GM20000 (cell line): ENCODE measurements around the gene PTPRR.

Source experiments
- DNase-seq: peaks from one replicate; pipeline ENCODE4 v3.0.0; 2012; ENCODE audit warnings: low spot score
- CTCF ChIP-seq: IDR thresholded peaks from 2 replicates; pipeline ENCODE4 v1.5.1; 2012; ENCODE audit warnings: mild to moderate bottlenecking, control low read depth; ENCODE audit errors: extremely low read depth, missing control alignments

Gene PTPRR

GRCh38 chr12:70831543-70831942 lies 89.0 kb downstream of the PTPRR start:
- no peak for DNase-seq
- no peak for TF ChIP-seq CTCF

GRCh38 chr12:70830221-70831061 lies 90.1 kb downstream of the PTPRR start:
- TF ChIP-seq CTCF: no peak
- no peak for DNase-seq

GRCh38 chr12:70829070-70829469 lies 91.5 kb downstream of the PTPRR start:
- no peak for TF ChIP-seq CTCF
- DNase-seq: no peak

- DNase-seq: no peak
- TF ChIP-seq CTCF: no peak
Observed at GRCh38 chr12:70828351-70828750, 92.2 kb downstream of the PTPRR start.

GRCh38 chr12:70826156-70826555 lies 94.4 kb downstream of the PTPRR start:
- no peak for TF ChIP-seq CTCF
- DNase-seq: no peak

- no peak for TF ChIP-seq CTCF
- no peak for DNase-seq
Observed at GRCh38 chr12:70824511-70824910, 96.0 kb downstream of the PTPRR start.

GRCh38 chr12:70823182-70823976 lies 97.2 kb downstream of the PTPRR start:
- DNase-seq: no peak
- no peak for TF ChIP-seq CTCF
